ENCODE results near the gene GRIA1.
"Not testable (repeated sequence)": the region's sequence is repeated elsewhere in the genome, so short reads cannot be mapped to it uniquely, and the experiment has no call there.

Gene GRIA1

DNA sequence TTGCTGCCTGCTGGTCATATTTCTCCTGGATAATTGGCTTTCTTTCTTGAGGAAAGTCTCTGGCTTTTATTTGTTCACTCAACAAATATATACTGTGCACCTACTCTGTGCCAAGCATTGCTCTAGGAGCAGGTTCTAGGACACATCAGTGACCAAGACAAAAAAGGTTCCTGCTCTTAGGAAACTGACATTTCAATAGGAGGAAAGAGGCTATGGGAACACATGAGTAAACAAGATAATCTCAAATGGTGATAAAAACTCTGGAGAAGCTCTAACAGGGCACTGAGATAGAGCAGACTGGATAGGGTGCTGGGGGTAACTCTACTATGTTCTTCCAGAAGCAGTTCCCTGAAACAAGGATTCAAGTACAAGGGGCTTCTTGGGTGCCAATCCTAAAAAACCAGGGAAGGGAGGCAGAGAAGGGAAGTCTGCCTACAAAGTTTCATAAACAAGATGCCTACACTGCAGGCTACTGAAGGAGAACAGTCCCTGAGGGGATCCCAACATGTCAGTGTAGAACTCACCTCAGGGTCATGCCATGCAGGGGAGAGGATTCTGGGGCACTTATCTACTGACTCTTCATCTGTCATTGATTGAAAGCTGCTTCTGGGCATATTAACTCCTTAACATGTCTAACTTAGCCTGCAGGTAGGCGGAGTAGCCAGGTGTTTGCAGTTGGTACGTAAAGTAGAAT lies 181.3 kb downstream of the GRIA1 start:
- DNase-seq, result no peak

- DNase-seq, result no peak
These were observed 182.0 kb downstream of the GRIA1 start for GRCh38 chr5:153672347-153673090.

DNA sequence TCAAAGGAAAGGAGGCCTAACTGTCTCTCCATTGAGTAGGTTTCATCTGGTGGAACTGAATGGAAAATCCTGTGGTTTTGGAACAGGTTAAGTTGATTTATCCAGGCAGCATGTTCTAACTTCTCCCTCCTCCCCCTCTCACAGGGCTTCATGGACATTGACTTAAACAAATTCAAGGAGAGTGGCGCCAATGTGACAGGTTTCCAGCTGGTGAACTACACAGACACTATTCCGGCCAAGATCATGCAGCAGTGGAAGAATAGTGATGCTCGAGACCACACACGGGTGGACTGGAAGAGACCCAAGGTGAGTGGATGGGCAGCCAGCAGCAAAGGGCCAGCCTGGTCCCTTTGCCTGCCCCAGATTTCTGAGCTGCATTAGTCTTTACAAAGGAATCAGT lies 183.9 kb downstream of the GRIA1 start:
- no peak for DNase-seq

- no peak for DNase-seq
These were observed 185.9 kb downstream of the GRIA1 start for GRCh38 chr5:153676406-153676805.

DNA sequence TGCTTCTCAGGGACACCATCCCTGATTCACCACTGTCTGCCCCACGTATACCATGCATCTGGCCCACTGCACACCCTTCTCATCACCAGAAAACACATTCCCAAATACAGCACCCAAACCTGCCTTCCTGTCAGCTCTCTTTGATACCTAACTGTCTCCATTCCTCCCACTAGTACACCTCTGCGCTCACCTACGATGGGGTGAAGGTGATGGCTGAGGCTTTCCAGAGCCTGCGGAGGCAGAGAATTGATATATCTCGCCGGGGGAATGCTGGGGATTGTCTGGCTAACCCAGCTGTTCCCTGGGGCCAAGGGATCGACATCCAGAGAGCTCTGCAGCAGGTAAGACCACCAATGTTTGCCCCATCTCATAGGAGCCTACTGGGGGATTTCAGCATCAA lies 186.4 kb downstream of the GRIA1 start:
- DNase-seq, result no peak

DNA sequence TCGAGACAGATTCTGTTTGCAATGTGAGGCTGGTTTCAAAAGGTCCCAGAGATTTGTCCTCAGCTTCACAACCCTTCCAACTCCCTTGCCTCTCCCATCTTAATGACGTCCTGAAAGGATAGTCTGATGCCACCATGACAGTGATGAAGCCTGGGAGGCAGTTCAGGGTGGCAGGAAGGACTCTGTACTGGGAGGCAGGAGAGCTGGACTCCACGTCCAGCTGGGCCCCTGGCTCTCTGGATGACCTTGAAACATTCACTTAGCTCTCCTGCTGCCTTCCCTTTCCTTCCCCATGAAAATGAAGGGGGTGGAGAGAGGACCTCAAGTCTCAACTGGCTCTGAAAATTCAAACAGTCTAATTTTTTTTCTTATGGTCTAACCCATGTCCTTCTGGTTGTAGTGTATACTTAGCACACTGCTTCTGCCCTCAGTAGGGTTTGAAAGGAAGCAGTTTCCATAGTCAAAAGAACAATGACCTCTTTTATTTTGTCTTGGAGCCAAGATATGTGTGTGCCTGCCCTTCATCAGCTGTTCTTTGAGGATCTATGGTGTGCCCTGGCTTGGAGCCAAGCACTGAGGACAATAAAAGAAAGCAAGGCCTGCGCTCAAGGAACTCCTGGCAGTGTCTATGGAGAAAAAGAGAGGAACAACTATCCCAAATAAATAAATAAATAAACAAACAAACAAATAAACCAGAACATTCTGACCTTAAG lies 188.3 kb downstream of the GRIA1 start:
- DNase-seq, result no peak

- DNase-seq, result no peak
These were observed 199.8 kb downstream of the GRIA1 start for GRCh38 chr5:153690236-153690635.

DNA sequence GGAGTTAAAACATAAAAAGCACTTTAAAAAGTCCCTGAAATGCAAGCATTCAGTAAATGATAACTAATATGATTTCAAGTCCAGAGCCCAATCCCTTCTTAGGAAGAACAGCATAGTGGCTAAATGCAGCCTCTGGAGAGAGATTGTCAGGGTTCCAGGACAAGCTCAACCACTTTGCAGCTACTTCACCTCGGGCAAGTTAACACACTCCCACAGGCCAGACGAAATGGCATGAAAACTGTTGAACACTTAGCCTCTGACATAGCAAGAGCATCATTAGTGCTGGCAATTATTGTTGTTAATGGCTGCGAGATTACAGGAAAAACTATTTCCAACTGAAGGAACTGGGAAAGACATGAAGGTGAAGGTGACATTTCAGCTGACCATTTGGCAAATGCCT lies 205.8 kb downstream of the GRIA1 start:
- DNase-seq, result peak; percentile 91

GRCh38 chr5:153699035-153699434 lies 208.6 kb downstream of the GRIA1 start:
- DNase-seq, result peak; percentile 75

- no peak for DNase-seq
These were observed 210.5 kb downstream of the GRIA1 start for GRCh38 chr5:153700940-153701339.

DNA sequence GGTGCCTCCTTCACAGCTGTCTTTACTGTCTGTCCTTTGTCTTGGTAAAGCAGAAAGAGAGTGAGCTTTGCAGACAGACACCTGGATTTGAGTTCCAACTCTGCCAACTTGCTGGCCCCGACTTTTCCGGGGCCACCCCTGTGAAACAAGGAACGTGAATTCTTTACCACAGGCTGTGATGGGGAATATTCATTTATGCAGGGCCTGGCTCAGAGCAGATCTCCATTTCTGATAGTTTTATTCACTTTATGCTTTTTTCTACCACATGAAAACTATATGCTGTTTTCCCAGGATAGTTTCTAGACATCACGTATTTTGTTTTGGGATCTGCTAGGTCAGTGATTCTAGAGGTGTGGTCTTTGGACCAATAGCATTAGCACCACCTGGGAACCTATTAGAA lies 211.8 kb downstream of the GRIA1 start:
- DNase-seq, result no peak

GRCh38 chr5:153704110-153704509 lies 213.6 kb downstream of the GRIA1 start:
- no peak for DNase-seq

DNA sequence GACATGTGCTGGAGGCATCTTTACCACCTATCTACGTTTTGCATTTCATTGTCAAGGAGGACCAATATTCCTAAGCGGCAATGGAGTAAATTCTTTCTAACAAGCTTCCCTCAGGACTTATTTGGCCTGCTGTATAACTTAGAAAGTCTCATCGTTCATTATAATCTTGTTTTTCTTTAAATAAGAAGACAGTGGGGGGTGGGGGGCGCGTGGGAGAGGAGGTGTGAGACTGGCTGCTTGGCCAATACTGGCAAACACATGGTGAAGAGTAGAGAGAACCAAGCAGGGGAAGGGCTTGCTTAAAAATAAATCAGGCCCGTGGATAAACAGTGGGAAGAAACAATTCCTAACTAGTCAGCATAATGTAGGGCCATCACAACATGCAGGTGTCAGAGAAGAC lies 217.2 kb downstream of the GRIA1 start:
- no peak for DNase-seq

GRCh38 chr5:153711755-153712154 lies 221.3 kb downstream of the GRIA1 start:
- no peak for DNase-seq

DNA sequence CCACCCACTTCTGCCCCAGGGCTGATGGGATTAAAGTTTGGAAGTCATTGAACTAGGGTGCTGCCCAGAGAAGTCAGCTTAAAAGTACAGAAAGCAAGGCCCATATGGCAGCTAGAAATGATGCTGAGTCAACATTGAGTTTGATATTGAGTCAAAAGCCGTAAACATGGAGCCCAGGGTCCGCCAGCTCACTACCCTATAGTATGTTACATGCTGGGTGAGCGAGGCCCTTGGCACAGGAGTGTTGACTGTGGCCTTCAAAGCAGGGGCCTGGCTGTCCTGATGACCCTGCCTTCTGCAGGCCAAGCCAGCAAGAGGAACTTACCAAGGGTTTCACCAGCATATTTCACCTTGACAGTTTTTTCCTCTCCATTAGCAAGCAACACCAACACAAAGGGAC lies 222.5 kb downstream of the GRIA1 start:
- no peak for DNase-seq

DNA sequence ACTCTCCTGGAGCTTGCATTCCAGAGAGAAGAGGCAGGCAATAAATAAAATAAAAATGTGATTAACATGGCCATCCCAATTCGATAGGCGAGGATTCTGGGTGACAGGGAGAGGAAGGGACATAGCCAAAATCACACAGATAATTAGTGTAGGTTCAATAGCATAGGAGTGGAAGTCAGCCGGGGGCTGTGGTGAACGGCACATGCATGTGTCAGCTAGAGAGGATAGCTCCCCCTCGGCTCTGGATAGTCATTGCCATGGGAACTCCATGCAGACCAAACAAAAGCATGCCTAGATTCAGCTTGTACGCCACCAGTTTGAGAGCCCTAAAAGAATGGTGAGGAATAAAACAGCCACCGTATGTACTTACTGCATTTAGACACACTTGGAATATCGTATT lies 223.5 kb downstream of the GRIA1 start:
- DNase-seq, result no peak

GRCh38 chr5:153714798-153715197 lies 224.3 kb downstream of the GRIA1 start:
- DNase-seq, result no peak

DNA sequence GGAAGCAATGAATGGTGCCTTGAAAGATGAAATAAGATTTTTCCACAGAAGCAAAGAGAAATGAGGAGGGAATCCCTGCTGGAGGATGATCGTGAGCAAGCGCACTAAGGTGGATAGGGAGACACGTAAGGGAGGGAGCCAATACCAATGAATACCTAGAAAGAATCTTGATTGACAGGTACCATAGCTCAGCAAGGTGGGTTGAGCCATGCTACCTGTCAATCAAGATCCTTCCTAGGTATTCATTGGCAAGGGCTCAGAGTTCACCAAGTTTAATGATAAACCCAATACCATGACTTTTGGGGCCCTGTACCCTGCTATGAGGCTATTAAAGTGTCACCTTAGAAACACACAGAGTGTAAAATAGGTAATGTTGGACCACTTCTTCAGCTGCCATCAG lies 226.8 kb downstream of the GRIA1 start:
- DNase-seq, result no peak

- DNase-seq, result no peak
These were observed 228.2 kb downstream of the GRIA1 start for GRCh38 chr5:153718713-153719112.

GRCh38 chr5:153719324-153719723 lies 228.9 kb downstream of the GRIA1 start:
- DNase-seq, result no peak

DNA sequence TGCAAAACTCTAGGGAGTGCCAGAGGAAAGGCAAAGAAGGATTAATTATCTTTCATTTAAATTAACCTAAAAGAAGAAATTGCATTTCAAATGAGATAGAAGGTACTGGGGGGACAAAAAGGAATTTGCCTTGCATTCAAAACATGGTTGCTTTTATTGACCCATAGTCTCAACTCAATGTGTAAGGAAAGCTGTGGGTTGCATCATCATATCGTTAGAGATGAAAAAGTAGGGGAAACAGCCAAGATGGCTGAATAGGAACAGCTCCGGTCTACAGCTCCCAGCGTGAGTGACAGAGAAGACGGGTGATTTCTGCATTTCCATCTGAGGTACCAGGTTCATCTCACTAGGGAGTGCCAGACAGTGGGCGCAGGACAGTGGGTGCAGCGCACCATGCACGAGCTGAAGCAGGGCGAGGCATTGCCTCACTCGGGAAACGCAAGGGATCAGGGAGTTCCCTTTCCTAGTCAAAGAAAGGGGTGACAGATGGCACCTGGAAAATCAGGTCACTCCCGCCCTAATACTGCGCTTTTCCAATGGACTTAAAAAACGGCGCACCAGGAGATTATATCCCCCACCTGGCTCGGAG lies 232.6 kb downstream of the GRIA1 start:
- DNase-seq, result not testable (repeated sequence)

GRCh38 chr5:153742060-153742459 lies 251.6 kb downstream of the GRIA1 start:
- DNase-seq, result no peak

DNA sequence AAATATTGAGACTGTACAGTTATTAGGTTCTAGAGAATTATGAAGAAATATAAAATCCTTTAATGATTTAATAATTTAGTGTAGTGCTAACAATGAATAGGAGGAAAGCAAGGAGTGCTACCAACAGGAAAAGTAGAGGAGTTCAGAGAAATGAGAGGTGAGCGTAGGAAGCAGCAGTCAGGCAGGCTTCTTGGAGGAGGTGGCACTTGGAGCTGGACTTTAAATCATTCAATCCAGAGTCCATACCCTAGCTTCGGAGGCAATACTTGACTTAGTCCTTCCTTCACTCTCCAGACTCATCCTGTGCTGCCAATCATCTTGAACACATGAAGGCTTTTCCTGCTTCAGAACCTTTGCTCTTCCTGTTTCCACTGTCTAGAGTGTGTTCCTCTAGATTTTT lies 254.3 kb downstream of the GRIA1 start:
- no peak for DNase-seq

All from islet precursor cell (in vitro differentiated cells).